Measurements from ENCODE around the gene JAK1.
"Not testable (repeated sequence)": the region's sequence is repeated elsewhere in the genome, so short reads cannot be mapped to it uniquely, and the experiment has no call there.

JAK1 gene

GRCh38 chr1:64948216-64948615 is 18.1 kb downstream of the JAK1 start:
- DNase-seq = no peak

- DNase-seq = no peak
These were observed 19.4 kb downstream of the JAK1 start for GRCh38 chr1:64946916-64947315.

GRCh38 chr1:64944913-64945312 is 21.4 kb downstream of the JAK1 start:
- no peak for DNase-seq

GRCh38 chr1:64942675-64943074 is 23.7 kb downstream of the JAK1 start:
- DNase-seq = no peak

GRCh38 chr1:64942118-64942517 is 24.2 kb downstream of the JAK1 start:
- no peak for DNase-seq

GRCh38 chr1:64941461-64942117 is 24.8 kb downstream of the JAK1 start:
- no peak for DNase-seq

GRCh38 chr1:64940025-64940424 is 26.3 kb downstream of the JAK1 start:
- no peak for DNase-seq

GRCh38 chr1:64938991-64939390 is 27.4 kb downstream of the JAK1 start:
- DNase-seq = no peak

GRCh38 chr1:64936956-64937355 is 29.4 kb downstream of the JAK1 start:
- DNase-seq = peak; percentile 32

- no peak for DNase-seq
These were observed 30.7 kb downstream of the JAK1 start for GRCh38 chr1:64935551-64936155.

- no peak for DNase-seq
These were observed 31.5 kb downstream of the JAK1 start for GRCh38 chr1:64934878-64935275.

GRCh38 chr1:64934115-64934877 is 32.1 kb downstream of the JAK1 start:
- DNase-seq = peak; percentile 83

GRCh38 chr1:64933296-64934070 is 32.9 kb downstream of the JAK1 start:
- DNase-seq = peak; percentile 92

- no peak for DNase-seq
These were observed 33.4 kb downstream of the JAK1 start for GRCh38 chr1:64932962-64933295.

GRCh38 chr1:64930640-64931039 is 35.7 kb downstream of the JAK1 start:
- DNase-seq = not testable (repeated sequence)

GRCh38 chr1:64929221-64929620 is 37.1 kb downstream of the JAK1 start:
- DNase-seq = no peak

- no peak for DNase-seq
These were observed 38.0 kb downstream of the JAK1 start for GRCh38 chr1:64928325-64928724.

GRCh38 chr1:64925594-64925993 is 40.8 kb downstream of the JAK1 start:
- DNase-seq = no peak

- DNase-seq = no peak
These were observed 43.0 kb downstream of the JAK1 start for GRCh38 chr1:64923294-64923718.

GRCh38 chr1:64922336-64922735 is 44.0 kb downstream of the JAK1 start:
- DNase-seq = no peak

- DNase-seq = peak; percentile 21
These were observed 44.6 kb downstream of the JAK1 start for GRCh38 chr1:64921771-64922170.

GRCh38 chr1:64920941-64921589 is 45.3 kb downstream of the JAK1 start:
- peak; percentile 91 for DNase-seq

- not testable (repeated sequence) for DNase-seq
These were observed 47.2 kb downstream of the JAK1 start for GRCh38 chr1:64919120-64919519.

All from fibroblast of upper back skin (primary cell).